ENCODE results near the gene PSME3. TPM values are rescaled to one million over a fixed set of nuclear protein-coding genes. Genes with fewer than 3 reads are reported as not detected.
A peak's percentile ranks its signal among the peaks of the same experiment; 100 is the strongest.
"Not testable (repeated sequence)": the region's sequence is repeated elsewhere in the genome, so short reads cannot be mapped to it uniquely, and the experiment has no call there.

The PSME3 gene
- total RNA-seq, 1 experiment from 2014 or later, result 222 TPM

DNA sequence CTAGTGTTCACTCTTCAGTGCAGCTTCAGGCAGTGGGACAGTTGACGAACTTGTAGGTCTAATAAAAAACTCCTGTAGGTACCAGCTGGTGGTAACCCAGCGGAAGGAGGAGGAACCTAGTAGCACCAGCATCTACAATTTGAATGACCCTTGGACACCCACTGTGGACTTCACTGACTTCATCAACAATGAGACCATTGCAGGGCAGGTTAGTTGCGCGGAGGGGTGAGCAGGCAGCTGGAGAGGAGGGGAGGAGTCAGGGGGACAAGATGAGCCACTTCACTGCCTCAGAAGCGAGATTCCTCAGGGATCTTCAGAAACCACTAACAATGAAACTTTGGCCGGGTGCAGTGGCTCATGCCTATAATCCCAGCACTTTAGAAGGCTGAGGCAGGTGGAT is 40.1 kb downstream of the PSME3 start:
- Histone ChIP-seq H3K23ac (ENCODE audit: insufficient read length, low read depth, low read length) (no peak overlapping the region), H3K79me2 (ENCODE audit: insufficient read depth, low read length) (no peaks in the 10 kb centered on the region), H2BK20ac (ENCODE audit: low read depth, low read length, poor library complexity, severe bottlenecking) (no peak overlapping the region), H4K8ac (replicated peaks; ENCODE audit: insufficient read length, low read depth, low read length) (no peak overlapping the region), H4K5ac (ENCODE audit: insufficient read length, low read depth, low read length) (no peak overlapping the region), H4K20me1 (ENCODE audit: control insufficient read depth, insufficient read depth, insufficient read length) (no peaks in the 10 kb centered on the region), H3K23me2 (ENCODE audit: insufficient read length, low read depth, low read length, poor library complexity, severe bottlenecking) (no peaks in the 10 kb centered on the region), H3T11ph (ENCODE audit: low read length) (no peak overlapping the region), H3K79me1 (ENCODE audit: insufficient read depth, low read depth, low read length, poor library complexity, severe bottlenecking) (no peaks in the 10 kb centered on the region), H2BK15ac (ENCODE audit: low read depth, low read length) (no peak overlapping the region), H3K4ac (ENCODE audit: low read depth, low read length) (no peak overlapping the region), H3K4me2 (ENCODE audit: insufficient read depth, insufficient read length, low read length) (no peak overlapping the region), H3K14ac (ENCODE audit: insufficient read depth, low read length) (no peak overlapping the region), H3K4me1 (ENCODE audit: insufficient read depth, low read length) (no peaks in the 10 kb centered on the region; the same call in 1 of the 2 replicates), H3K27ac (ENCODE audit: insufficient read length, low read depth, low read length) (no peak overlapping the region), H3K9me3 (ENCODE audit: control insufficient read depth, low read depth, low read length) (no peaks in the 10 kb centered on the region), H2BK12ac (ENCODE audit: insufficient read length, low read depth, low read length) (no peak overlapping the region), H3K56ac (ENCODE audit: insufficient read length, low read depth, low read length) (no peak overlapping the region), H2BK120ac (ENCODE audit: low read depth, low read length, poor library complexity, severe bottlenecking) (no peak overlapping the region), H3K27me3 (ENCODE audit: insufficient read depth, low read length) (no peaks in the 10 kb centered on the region), H2AFZ (ENCODE audit: low read length) (no peak overlapping the region), H4K91ac (ENCODE audit: insufficient read length, low read depth, low read length) (no peak overlapping the region), H3K9ac (ENCODE audit: extremely low read depth, insufficient read length, low read length) (no peak overlapping the region), H2AK5ac (ENCODE audit: insufficient read length, low read length) (no peak overlapping the region), H2BK5ac (ENCODE audit: insufficient read length, low read length) (no peak overlapping the region), H3K18ac (ENCODE audit: insufficient read length, low read depth, low read length) (no peak overlapping the region)
- Mint-ChIP-seq H3K36me3 (ENCODE audit: insufficient read depth in 1 of 3, low read depth in 3 of 3) (peaks cover 0 to 9% (median 7%) of the 10 kb centered on the region in 3 experiments; a peak in 6 of 7 replicates), H3K27ac (no peak overlapping the region), H3K27me3 (ENCODE audit: low read depth) (peaks cover 36% of the 10 kb centered on the region), H3K4me1 (peaks cover 14% of the 10 kb centered on the region in 2 experiments), H3K9me3 (peaks cover 21 to 23% of the 10 kb centered on the region in 2 experiments), H3K4me3 (no peak overlapping the region)
- no CpG with 5 or more reads among the region's 6 CpGs for WGBS (ENCODE audit: extremely low coverage, insufficient read length, low lambda C conversion rate)
- TF ChIP-seq CTCF (conservative IDR thresholded peaks at IDR 0.05), result peak; percentile 25; the same call in 2 of the 3 replicates
- DNase-seq, result no peak

- H3K27ac Mint-ChIP-seq, result peak overlapping the region in 1 of 3 experiments; percentile 57; a peak in 1 of 7 replicates
- H2BK12ac ChIP-seq (ENCODE audit: insufficient read length, low read depth, low read length), result not testable (repeated sequence)
These were observed 40.9 kb downstream of the PSME3 start for GRCh38 chr17:42873932-42874695.

More at GRCh38 chr17:42873932-42874695, 40.9 kb downstream of the PSME3 start:
- H3K36me3 Mint-ChIP-seq (ENCODE audit: insufficient read depth in 1 of 3, low read depth in 3 of 3); H2BK120ac ChIP-seq (ENCODE audit: low read depth, low read length, poor library complexity, severe bottlenecking); H3K4me3 Mint-ChIP-seq; H3K79me1 ChIP-seq (ENCODE audit: insufficient read depth, low read depth, low read length, poor library complexity, severe bottlenecking); DNase-seq; H3K23ac ChIP-seq (ENCODE audit: insufficient read length, low read depth, low read length); H3K27me3 ChIP-seq (ENCODE audit: insufficient read depth, low read length); H3K79me2 ChIP-seq (ENCODE audit: insufficient read depth, low read length); H4K20me1 ChIP-seq (ENCODE audit: control insufficient read depth, insufficient read depth, insufficient read length); H3K23me2 ChIP-seq (ENCODE audit: insufficient read length, low read depth, low read length, poor library complexity, severe bottlenecking); H3K4ac ChIP-seq (ENCODE audit: low read depth, low read length); H3K9me3 ChIP-seq (ENCODE audit: control insufficient read depth, low read depth, low read length); H3K27ac ChIP-seq (ENCODE audit: insufficient read length, low read depth, low read length); H3K14ac ChIP-seq (ENCODE audit: insufficient read depth, low read length); H3K56ac ChIP-seq (ENCODE audit: insufficient read length, low read depth, low read length); H3K18ac ChIP-seq (ENCODE audit: insufficient read length, low read depth, low read length); H3K4me1 ChIP-seq (ENCODE audit: insufficient read depth, low read length); H2AK5ac ChIP-seq (ENCODE audit: insufficient read length, low read length); H4K91ac ChIP-seq (ENCODE audit: insufficient read length, low read depth, low read length); H2BK15ac ChIP-seq (ENCODE audit: low read depth, low read length); H3K9ac ChIP-seq (ENCODE audit: extremely low read depth, insufficient read length, low read length); H4K5ac ChIP-seq (ENCODE audit: insufficient read length, low read depth, low read length); H4K8ac ChIP-seq (replicated peaks; ENCODE audit: insufficient read length, low read depth, low read length); H3T11ph ChIP-seq (ENCODE audit: low read length); H3K4me2 ChIP-seq (ENCODE audit: insufficient read depth, insufficient read length, low read length); H2BK5ac ChIP-seq (ENCODE audit: insufficient read length, low read length); H2BK20ac ChIP-seq (ENCODE audit: low read depth, low read length, poor library complexity, severe bottlenecking); H2AFZ ChIP-seq (ENCODE audit: low read length): not testable (repeated sequence)
- peaks cover 21 to 23% of the 10 kb centered on the region in 2 experiments for H3K9me3 Mint-ChIP-seq
- peaks cover 19 to 20% of the 10 kb centered on the region in 2 experiments for H3K4me1 Mint-ChIP-seq
- peaks cover 44% of the 10 kb centered on the region for H3K27me3 Mint-ChIP-seq (ENCODE audit: low read depth)
- WGBS (ENCODE audit: extremely low coverage, insufficient read length, low lambda C conversion rate), result no CpG with 5 or more reads among the region's 12 CpGs
